Islet of Langerhans (tissue), 1 donor: ENCODE results near the gene CCL2.

Experiments
- FAIRE-seq: peaks from one replicate; lab custom pipeline; 2011; peaks lifted over from hg19 to GRCh38; lab: Jason Lieb, UNC

Gene CCL2

GRCh38 chr17:34265711-34266110, 10.6 kb downstream of the CCL2 start:
- no peak for FAIRE-seq

DNA sequence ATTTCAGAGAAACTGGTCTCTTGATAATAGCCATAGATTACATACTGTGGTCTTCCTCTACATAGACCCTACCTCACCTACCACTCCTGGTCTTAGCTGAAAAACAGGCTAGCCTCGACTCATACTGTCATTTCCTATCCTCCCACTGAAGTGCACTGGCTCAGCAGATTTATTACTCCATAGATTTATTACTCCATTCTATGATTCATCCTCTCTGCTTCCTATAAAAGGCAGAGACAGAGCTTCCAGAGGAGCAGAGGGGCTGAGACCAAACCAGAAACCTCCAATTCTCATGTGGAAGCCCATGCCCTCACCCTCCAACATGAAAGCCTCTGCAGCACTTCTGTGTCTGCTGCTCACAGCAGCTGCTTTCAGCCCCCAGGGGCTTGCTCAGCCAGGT, 14.9 kb downstream of the CCL2 start, which contains the start of gene CCL7:
Gene CCL7, plus strand, starts transcription at position 253 of the 400 bp plus-strand sequence. Its CDS starts 70 bp downstream, at position 323.
- no peak for FAIRE-seq

GRCh38 chr17:34275881-34276280, 20.8 kb downstream of the CCL2 start:
- no peak for FAIRE-seq

DNA sequence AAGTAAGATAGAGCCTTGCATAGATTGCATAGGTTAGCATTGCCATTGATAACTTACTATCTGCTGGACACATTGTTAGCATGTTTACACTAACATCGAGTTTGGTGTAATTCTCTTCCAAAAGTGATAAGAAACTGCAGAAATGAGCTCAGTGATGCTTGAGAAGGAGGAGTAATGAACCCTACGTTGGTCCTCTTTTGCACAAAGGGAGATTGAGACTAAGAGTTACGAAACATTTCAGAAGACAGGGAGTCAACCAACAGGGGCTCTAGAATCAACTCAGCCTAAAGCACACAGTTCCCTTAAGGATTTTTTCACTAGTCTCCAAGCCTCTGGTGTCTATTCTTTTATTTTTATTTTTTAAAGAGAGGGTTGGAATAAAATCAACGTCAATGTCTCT, 21.7 kb downstream of the CCL2 start:
- FAIRE-seq: no peak

DNA sequence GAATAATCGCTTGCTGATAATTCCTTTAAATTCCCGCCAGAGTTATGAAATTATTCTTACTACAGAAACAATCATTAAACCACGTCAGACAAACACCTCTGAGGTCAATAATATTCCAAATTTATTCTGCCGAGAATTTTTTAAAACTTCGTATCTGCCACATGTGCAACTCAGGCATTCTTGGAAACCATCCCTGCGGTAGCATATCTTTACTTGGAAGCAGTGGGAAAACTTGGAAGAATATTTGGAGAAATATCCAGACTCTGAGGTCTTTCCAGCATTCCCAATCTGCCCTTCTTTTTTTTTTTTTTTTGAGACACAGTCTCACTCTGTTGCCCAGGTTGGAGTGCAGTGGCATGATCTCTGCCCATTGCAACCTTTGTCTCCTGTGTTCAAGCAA, 28.5 kb downstream of the CCL2 start:
- no peak for FAIRE-seq

DNA sequence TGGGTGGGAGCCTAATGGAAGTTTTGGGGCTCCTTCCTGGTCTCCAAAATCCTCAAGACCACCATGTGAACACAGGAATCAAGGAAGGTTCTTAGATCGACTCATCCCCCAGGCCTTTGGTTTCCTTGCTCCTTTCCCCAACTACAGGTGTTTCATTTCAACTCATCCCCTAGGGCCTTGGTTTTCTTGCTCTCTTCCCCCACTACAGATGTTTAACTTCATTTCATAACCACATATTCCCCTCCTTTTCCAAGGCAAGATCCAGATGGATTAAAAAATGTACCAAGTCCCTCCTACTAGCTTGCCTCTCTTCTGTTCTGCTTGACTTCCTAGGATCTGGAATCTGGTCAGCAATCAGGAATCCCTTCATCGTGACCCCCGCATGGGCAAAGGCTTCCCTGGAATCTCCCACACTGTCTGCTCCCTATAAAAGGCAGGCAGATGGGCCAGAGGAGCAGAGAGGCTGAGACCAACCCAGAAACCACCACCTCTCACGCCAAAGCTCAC, 30.3 kb downstream of the CCL2 start, which contains the start of gene CCL11:
Gene CCL11, plus strand, starts transcription at position 457 of the 507 bp plus-strand sequence. CDS start 67 bp downstream, outside the sequence.
- no peak for FAIRE-seq

- FAIRE-seq: no peak
These were observed 32.8 kb downstream of the CCL2 start for GRCh38 chr17:34287875-34288274.

DNA sequence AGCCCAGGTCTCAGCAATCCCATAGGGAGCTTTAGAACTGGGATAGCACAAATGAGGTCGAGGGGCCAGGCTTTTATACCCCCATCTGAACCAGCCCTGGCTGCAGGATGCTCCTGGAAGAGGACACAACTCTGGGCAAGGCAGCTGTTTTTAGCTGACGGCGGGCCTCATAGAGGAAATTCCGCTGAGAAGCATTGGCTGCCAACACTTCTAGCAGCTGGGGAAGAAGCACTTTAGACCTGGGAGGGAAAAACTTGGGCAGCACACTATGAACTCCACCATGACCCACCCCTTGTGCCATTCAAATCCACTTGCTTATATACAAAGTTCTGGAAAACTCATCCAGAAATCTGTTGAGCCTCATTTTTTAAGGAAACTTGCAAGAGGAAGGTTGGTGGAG, 35.5 kb downstream of the CCL2 start:
- no peak for FAIRE-seq

DNA sequence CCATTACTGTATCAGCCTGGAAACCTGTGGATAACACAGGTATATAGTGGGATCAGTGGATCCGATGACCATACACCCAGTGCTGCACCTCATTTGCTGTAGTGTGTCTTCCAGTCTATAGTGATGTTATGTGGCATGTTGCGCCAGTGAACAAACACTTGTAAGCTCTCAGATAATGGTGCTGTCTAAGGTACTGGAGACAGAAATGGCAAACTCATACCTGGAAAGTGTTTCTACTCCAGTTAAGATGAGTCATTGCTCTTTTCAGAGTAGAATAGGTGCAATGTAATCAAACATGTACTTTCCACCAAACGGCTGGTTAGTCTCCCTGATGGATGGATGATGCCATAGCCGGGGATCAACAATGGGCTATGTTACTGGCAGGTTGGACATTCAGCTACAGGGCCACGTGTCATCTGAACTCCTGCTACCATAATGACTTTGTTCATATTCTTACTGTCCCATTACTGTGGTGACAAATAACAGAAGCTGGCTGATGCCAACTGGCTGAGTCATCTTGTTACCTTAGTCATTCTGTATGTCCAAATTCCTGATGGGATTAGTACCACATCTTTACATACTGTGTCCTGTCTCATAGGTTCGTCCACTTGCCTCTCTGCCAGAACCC, 36.8 kb downstream of the CCL2 start:
- no peak for FAIRE-seq

DNA sequence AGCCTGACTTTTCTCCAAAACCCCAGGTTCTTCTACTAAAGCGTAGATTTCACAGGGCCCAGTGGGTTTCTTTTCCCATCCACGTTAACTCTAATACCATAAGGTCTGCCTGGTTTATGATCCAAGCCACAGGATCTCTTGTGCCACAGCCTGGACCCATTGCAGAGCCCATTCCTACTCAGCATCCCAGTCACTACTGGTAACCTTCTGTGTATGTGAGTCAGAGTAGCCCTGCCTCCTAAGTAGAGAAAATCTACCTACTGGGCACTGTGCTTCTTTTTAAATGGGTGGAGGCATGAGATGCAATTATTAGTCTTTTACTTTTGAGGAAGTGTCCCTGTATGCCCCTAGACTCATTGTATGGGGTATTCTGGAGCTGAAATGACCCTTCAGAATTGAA, 43.9 kb downstream of the CCL2 start:
- FAIRE-seq: no peak

- FAIRE-seq: no peak
These were observed 45.0 kb downstream of the CCL2 start for GRCh38 chr17:34299956-34300577.

GRCh38 chr17:34300652-34301370, 45.7 kb downstream of the CCL2 start:
- FAIRE-seq: no peak

DNA sequence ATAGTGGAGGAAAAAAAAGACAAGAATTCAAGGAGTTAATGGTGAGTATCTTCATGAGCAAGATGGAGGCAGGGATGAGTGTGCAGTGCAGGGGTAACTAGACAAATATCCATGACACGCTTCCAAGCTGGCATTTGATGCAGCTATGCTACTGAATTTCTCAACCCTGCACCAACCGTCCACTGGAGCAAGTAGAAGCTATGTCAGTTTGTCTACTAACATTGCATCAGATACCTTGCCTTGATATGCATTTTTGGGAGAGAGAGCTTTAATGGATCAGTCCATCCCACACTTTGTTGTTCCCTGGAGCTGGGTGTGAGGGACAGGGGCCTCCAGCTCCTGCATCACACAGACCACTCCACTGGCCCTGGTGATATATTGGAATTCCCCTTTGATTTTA, 46.9 kb downstream of the CCL2 start:
- FAIRE-seq: no peak

DNA sequence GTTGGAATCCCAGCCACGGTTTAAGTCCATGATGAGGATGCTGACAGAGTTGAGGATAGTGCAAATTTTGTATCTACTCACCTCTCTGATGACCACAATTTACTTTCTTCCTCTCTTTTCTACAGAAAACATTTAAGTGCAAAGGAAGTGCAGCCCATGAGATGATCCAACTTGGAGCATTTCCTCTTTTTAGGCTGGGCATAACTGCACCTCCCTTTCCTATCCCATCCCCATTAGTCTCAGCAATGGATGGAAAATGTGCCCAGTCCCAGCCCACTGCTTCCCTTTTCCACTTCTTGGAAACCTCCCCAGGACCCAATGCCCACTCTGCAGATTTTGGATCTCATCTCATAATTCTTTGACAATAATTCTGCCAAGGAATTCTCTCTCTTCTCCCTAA, 47.6 kb downstream of the CCL2 start:
- FAIRE-seq: no peak

DNA sequence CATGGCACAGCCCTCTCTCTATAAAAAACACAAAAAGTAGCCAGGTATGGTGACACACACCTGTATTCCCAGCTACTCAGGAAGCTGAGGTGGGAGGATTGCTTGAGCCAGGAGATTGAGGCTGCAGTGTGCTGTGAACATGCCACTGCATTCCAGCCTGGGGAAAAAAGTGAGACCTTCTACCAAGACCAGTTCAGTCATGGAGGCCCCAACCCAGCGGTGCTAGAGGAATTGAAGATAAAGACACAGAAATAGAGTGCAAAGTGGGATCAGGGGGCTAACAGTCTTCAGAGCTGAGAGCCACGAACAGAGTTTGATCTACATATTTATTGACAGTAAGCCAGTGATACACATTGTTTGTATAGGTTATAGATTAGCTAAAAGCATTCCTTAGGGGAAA, 48.5 kb downstream of the CCL2 start:
- FAIRE-seq: no peak

DNA sequence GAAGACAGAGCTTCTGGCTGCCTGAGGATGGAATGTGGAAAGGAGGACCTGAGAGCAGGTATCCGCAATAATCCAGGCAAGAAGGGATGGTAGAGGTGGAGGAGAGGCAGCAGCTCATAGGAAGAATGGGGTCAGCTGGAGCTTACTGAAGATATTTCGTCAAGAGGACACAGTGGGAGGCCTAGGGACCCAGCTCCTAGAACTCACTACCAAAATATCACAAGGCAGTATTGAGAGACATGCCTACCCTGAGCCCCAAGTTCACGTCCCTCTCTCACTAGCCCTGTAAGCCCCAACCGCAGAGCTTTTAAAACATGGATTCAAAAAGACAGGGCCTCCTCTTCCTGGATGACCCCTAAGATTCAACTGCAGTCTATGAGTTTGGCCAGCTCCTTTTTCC, 50.0 kb downstream of the CCL2 start:
- FAIRE-seq: no peak

- no peak for FAIRE-seq
These were observed 50.5 kb downstream of the CCL2 start for GRCh38 chr17:34305606-34306005.

- no peak for FAIRE-seq
These were observed 51.4 kb downstream of the CCL2 start for GRCh38 chr17:34306466-34306865.
